ENCODE results near the gene NEK11. TPM values are rescaled to one million over a fixed set of nuclear protein-coding genes. Genes with fewer than 3 reads are reported as not detected.

The NEK11 gene
- total RNA-seq, 2 experiments from 2014 or later = 1.0 to 1.3 TPM

DNA sequence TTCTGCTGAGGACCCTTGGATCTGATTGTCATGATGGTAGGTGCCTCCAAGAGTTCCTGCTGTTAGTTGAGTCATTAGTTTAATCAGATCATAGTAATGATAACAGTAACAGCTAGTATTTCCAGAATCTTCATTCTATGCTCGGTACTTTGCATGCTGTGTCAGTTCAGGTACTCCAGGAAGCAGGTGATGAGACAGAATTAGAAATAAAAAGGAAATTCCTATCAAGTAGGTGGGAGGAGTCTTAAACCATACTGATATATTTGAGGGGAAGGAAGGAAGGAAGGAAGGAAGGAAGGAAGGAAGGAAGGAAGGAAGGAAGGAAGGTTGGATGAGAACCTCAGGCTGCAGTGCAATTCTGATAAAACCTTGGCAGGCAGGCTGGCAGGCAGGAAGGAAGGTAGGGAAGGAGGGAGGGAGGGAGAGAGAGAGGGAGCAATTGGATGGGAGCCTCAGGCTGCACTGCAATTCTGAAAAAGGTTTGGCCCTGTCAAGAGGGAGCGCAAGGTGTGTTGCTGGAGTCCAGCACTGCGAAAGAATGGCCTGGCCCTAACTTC is 206.1 kb downstream of the NEK11 start:
- no peaks in the 10 kb centered on the region for H3K9me3 Mint-ChIP-seq (ENCODE audit: low read depth)
- no peak overlapping the region for H3K4me3 Mint-ChIP-seq
- H3K27me3 Mint-ChIP-seq = no peaks in the 10 kb centered on the region
- no peaks in the 10 kb centered on the region for H3K4me1 Mint-ChIP-seq
- no peaks in the 10 kb centered on the region for H3K36me3 Mint-ChIP-seq (ENCODE audit: low read depth)
- ChIA-PET POLR2A (no interaction called here), CTCF (no interaction called here)
- no peak overlapping the region for H3K27ac Mint-ChIP-seq
- ATAC-seq (no peak), DNase-seq (no peak)
- intact Hi-C loops (cut with DNase I, micrococcal nuclease) = no loop called here

DNA sequence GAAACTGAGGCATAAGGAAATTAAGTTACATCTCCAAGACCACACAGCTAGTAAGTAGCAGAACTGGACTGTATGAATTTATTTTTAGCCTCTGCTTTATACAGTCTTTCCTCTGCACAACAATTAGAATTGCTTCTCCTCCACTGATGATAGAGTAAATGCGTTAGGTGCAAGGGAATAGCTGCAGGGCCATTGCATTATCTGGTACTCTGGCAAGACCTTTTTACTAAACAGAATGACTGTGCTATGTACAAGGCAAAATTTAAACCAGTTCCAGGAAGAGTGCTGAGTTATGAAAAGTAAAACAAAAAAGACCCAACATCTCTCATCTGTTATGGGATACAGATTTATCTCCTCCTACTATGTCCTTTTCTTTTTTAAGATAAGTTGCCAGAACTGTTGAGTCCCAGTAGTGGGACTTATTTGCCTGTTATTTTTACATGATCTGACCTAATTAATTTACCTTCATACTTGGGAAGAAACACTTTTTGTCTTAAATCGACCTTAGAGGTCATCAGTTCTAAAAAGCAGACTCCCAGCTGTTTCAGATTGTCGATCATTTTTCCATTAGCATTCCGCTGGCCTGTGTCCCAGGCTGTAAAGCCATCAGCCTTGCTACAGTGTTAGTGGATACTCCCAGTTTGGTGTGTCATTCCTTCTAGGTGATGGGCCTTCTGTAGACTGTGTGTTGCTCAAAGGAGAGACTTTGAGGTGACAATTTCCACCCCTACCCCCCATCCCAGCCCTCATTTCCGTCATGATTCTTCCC is 207.4 kb downstream of the NEK11 start:
- no peak for ATAC-seq
- ChIA-PET CTCF (no interaction called here), POLR2A (no interaction called here)
- Mint-ChIP-seq H3K27ac (no peak overlapping the region), H3K36me3 (ENCODE audit: low read depth) (no peaks in the 10 kb centered on the region), H3K4me1 (no peaks in the 10 kb centered on the region), H3K4me3 (no peak overlapping the region), H3K9me3 (ENCODE audit: low read depth) (no peaks in the 10 kb centered on the region), H3K27me3 (no peaks in the 10 kb centered on the region)
- DNase-seq = no peak
- intact Hi-C loops (cut with DNase I, micrococcal nuclease) = no loop called here

DNA sequence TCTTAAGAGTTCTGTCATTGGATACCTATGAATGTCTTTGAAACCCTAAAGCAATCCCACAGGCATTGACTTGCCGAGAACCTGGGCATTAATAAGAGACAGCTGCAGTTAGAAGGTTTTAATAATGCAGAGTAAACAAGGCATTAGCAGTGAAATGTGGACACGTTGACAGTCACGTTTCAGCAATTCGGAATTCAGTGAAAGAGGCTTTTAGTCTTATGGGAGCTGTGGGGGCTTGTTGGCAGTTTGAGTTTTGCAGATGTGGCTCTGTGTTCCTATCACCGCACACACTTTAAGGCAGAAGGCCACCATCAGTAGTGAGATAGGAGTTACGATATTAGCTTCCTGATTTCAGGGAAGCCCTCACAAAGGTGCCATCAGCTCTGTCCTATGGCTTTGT is 209.7 kb downstream of the NEK11 start:
- H3K27me3 Mint-ChIP-seq = no peaks in the 10 kb centered on the region
- POLR2A ChIA-PET = no interaction called here
- no peak overlapping the region for H3K4me3 Mint-ChIP-seq
- CTCF ChIA-PET = no interaction called here
- no peaks in the 10 kb centered on the region for H3K9me3 Mint-ChIP-seq (ENCODE audit: low read depth)
- DNase-seq (no peak), ATAC-seq (no peak)
- H3K4me1 Mint-ChIP-seq = no peaks in the 10 kb centered on the region
- intact Hi-C loops (cut with DNase I, micrococcal nuclease) = no loop called here
- H3K27ac Mint-ChIP-seq = no peak overlapping the region
- no peaks in the 10 kb centered on the region for H3K36me3 Mint-ChIP-seq (ENCODE audit: low read depth)

DNA sequence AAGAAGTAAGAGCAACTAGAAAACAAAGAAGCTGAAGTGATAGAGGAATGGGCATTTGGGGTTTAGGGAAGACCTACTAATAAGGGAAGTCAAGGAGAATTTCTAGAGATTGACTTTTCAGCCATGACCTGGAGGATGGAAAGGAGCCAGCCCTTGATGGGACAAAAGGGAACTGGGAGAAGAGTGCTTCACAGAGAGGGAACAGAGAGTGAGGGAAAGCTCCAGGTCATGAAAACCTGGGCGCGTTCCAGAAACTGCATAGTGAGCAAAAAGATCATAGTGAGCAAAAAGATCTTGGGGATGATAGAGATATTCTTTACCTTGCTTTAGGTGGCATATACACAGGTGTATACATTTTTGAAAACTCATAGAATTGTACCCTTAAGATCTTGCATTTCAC is 211.8 kb downstream of the NEK11 start:
- Mint-ChIP-seq H3K27ac (no peak overlapping the region), H3K27me3 (no peaks in the 10 kb centered on the region), H3K4me1 (no peaks in the 10 kb centered on the region), H3K9me3 (ENCODE audit: low read depth) (no peaks in the 10 kb centered on the region), H3K36me3 (ENCODE audit: low read depth) (no peaks in the 10 kb centered on the region), H3K4me3 (no peak overlapping the region)
- ATAC-seq (no peak), DNase-seq (no peak)
- ChIA-PET CTCF (no interaction called here), POLR2A (no interaction called here)
- intact Hi-C loops (cut with DNase I, micrococcal nuclease) = no loop called here

DNA sequence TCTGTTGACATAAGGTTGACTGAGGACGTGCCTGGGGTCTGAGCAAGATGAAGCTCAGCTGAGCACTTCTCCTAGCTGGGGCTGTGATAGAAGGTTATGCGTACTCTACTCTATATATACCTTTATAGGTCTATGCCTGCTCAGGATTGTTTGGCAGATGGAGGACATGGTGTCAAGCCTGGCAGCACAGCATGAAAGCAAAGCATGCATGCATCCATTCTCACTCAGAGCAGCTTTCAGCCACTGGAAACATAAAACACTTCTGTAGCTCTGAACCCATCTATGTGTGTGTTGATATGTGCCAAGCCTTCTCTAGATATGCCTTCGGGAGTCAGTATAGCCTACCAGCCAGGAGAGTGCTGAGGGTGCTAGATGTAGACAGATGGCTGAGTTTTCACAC is 212.6 kb downstream of the NEK11 start:
- H3K36me3 Mint-ChIP-seq (ENCODE audit: low read depth) = no peaks in the 10 kb centered on the region
- H3K9me3 Mint-ChIP-seq (ENCODE audit: low read depth) = no peaks in the 10 kb centered on the region
- no peak overlapping the region for H3K27ac Mint-ChIP-seq
- ChIA-PET POLR2A (no interaction called here), CTCF (no interaction called here)
- no peaks in the 10 kb centered on the region for H3K4me1 Mint-ChIP-seq
- DNase-seq (no peak), ATAC-seq (no peak)
- intact Hi-C loops (cut with DNase I, micrococcal nuclease) = no loop called here
- H3K4me3 Mint-ChIP-seq = no peak overlapping the region
- no peaks in the 10 kb centered on the region for H3K27me3 Mint-ChIP-seq

DNA sequence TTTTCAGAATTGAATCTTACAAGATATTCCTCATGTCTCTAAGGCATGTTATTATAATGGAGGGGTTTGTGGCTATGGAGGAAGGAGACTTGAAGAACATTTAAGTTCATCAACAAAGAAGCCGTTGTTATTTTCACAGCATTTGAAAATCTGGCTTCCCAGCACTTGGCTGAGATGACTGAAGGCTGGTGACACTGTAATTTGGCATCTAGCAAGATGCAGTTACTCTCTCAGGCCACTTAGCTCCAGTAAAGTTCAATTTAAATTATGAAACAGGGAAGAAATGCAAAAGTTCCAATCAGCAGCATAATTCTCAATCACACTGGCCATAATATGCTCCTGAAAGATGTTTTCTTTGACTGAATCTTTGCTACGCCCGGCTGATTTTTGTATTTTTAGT is 215.5 kb downstream of the NEK11 start:
- H3K9me3 Mint-ChIP-seq (ENCODE audit: low read depth) = no peaks in the 10 kb centered on the region
- H3K36me3 Mint-ChIP-seq (ENCODE audit: low read depth) = no peaks in the 10 kb centered on the region
- H3K27me3 Mint-ChIP-seq = no peaks in the 10 kb centered on the region
- intact Hi-C loops (cut with DNase I, micrococcal nuclease) = no loop called here
- H3K4me3 Mint-ChIP-seq = no peak overlapping the region
- DNase-seq = no peak
- no peaks in the 10 kb centered on the region for H3K4me1 Mint-ChIP-seq
- H3K27ac Mint-ChIP-seq = no peak overlapping the region
- no peak for ATAC-seq
- ChIA-PET POLR2A (no interaction called here), CTCF (no interaction called here)

DNA sequence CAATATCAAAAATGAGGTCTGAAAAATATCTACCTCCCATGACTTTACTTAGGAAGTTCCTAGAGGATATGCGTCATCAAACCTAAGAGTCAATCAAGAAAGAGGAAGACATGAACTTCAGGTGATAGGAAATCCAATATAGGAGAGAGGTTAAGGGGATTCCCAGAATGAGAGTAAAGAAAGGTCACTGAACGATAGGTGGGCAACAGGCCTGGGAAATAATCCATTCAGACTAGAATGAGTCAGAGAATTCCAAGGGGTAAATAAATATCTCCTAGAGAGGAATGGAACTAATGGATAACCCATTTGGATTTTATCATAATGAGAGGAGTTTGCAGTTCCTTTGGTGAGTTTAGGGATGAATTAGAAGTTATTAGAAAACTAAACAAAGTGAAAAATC is 223.8 kb downstream of the NEK11 start:
- Mint-ChIP-seq H3K9me3 (ENCODE audit: low read depth) (peaks cover 6% of the 10 kb centered on the region), H3K4me1 (no peaks in the 10 kb centered on the region), H3K27me3 (peaks cover 2% of the 10 kb centered on the region), H3K4me3 (no peak overlapping the region), H3K36me3 (ENCODE audit: low read depth) (no peaks in the 10 kb centered on the region), H3K27ac (no peak overlapping the region)
- POLR2A ChIA-PET = no interaction called here
- no peak for ATAC-seq
- CTCF ChIA-PET = no interaction called here
- DNase-seq = no peak
- intact Hi-C loops (cut with DNase I, micrococcal nuclease) = no loop called here

DNA sequence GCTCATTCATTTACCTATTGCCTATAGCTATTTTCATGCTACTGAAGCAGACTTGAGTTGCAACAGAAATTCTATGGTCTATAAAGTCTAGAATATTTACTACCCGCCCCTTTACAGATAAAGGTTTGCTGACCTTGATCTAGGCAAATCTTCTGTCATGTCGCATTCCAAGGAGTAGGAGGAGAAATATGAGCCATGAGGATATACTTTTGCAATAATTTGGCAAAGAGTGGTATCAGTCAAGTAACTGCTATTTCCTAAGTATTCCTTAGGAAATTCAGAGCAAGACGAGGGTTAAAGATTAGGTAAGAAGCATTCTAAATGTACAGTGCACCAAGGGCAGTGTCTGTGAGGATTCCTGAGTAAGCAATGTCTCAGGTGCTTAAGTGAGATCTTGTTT is 233.8 kb downstream of the NEK11 start:
- no peaks in the 10 kb centered on the region for H3K4me1 Mint-ChIP-seq
- POLR2A ChIA-PET = no interaction called here
- ATAC-seq (no peak), DNase-seq (no peak)
- H3K36me3 Mint-ChIP-seq (ENCODE audit: low read depth) = no peaks in the 10 kb centered on the region
- H3K27me3 Mint-ChIP-seq = no peaks in the 10 kb centered on the region
- H3K4me3 Mint-ChIP-seq = no peak overlapping the region
- no peak overlapping the region for H3K27ac Mint-ChIP-seq
- CTCF ChIA-PET = no interaction called here
- peaks cover 3% of the 10 kb centered on the region for H3K9me3 Mint-ChIP-seq (ENCODE audit: low read depth)
- intact Hi-C loops (cut with DNase I, micrococcal nuclease) = no loop called here

DNA sequence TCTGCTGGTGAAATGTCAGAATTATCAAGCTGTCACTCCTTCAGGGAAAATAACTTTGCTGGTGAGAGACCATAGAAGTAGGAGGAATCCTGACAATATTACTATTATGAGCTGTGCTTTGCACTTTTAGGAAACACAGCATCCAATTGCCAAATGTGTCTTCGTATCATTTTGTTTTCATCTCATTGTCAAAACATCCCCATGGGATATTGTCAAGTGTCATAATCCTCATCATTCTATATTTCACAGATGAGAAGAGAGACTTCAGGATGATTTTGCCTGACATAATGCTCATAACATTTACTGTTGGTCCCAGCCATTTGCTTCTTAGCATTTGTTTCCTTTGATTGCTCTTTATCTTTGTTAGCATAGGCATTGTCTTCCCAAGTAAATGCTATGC is 234.4 kb downstream of the NEK11 start:
- Mint-ChIP-seq H3K27me3 (no peaks in the 10 kb centered on the region), H3K36me3 (ENCODE audit: low read depth) (no peaks in the 10 kb centered on the region), H3K9me3 (ENCODE audit: low read depth) (peaks cover 5% of the 10 kb centered on the region), H3K27ac (no peak overlapping the region), H3K4me3 (no peak overlapping the region), H3K4me1 (no peaks in the 10 kb centered on the region)
- ChIA-PET CTCF (no interaction called here), POLR2A (no interaction called here)
- intact Hi-C loops (cut with DNase I, micrococcal nuclease) = no loop called here
- no peak for ATAC-seq
- no peak for DNase-seq

DNA sequence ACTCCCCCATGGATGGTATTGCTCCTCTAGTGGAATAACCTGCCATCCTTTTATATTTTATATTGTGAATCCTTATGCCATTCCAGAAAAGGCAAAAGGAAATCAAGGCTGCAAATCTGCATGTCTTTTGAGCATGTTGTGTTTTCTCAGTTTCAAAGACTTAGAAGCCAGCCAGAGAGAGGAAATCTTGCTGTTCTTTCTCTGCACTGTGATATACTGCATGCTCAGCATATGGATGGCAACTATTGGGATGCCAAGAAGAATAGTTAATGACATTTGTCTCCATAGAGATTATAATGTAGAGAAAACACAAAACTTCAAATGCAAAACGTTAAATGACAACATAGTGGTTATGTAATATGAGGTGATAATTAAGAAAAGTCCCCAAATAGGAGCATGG is 248.9 kb downstream of the NEK11 start:
- no peaks in the 10 kb centered on the region for H3K27me3 Mint-ChIP-seq
- no peaks in the 10 kb centered on the region for H3K36me3 Mint-ChIP-seq (ENCODE audit: low read depth)
- H3K4me3 Mint-ChIP-seq = no peak overlapping the region
- no peaks in the 10 kb centered on the region for H3K9me3 Mint-ChIP-seq (ENCODE audit: low read depth)
- ATAC-seq (no peak), DNase-seq (no peak)
- ChIA-PET CTCF (no interaction called here), POLR2A (no interaction called here)
- intact Hi-C loops (cut with DNase I, micrococcal nuclease) = no loop called here
- H3K4me1 Mint-ChIP-seq = no peaks in the 10 kb centered on the region
- no peak overlapping the region for H3K27ac Mint-ChIP-seq

DNA sequence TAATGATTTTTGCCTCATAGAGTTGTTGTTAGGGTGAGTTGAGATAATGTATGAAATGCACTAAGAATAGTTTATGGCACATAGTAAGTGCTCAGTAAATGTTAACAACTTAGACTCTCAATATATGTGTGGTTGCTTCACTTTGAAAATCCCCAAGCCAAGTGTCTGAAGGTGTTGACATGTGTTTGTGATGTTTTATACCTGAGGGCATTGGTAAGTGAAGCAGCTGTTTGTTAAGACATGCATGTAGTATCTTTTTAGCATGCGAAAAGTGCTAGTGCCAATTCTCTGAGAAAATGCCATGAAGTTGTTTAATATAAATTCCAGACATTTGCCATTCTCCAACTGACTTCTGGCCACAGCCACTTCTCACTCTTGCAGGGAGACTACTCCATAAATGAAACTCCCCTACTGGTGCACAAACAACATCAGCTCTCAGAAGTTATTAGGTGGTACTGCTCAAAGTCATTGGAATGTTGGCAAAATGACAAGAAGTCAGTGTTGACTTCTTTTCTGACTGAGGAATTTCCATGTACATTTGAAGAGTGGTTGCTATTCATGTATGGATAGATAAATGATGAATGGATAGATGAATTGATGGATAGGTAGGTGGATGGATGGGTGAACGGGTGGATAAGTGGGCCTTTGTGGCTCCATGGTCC is 251.3 kb downstream of the NEK11 start:
- intact Hi-C loops (cut with DNase I, micrococcal nuclease) = no loop called here
- Mint-ChIP-seq H3K4me1 (no peaks in the 10 kb centered on the region), H3K4me3 (no peak overlapping the region), H3K27ac (no peak overlapping the region), H3K36me3 (ENCODE audit: low read depth) (no peaks in the 10 kb centered on the region), H3K9me3 (ENCODE audit: low read depth) (no peaks in the 10 kb centered on the region), H3K27me3 (no peaks in the 10 kb centered on the region)
- ATAC-seq (no peak), DNase-seq (no peak)
- CTCF ChIA-PET = no interaction called here
- POLR2A ChIA-PET = no interaction called here

DNA sequence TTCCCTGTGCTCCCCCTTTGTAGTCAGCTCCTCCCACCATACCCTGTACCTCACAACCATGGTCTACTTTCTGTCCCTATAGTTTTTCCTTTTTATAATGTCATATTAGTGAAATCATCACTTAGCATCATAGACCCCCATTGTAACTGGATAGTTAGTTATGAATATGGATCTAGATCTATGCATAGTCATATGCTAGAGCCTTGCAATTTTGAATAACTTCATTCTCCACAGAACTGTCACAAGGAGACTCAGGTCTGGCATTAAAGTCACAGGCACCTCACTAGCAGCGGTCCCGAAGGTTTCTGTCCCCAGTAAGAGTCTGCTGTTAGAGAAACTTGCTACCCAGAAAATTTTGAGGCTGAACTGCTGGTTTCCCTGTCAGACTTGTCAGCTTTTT is 252.9 kb downstream of the NEK11 start:
- no peak overlapping the region for H3K27ac Mint-ChIP-seq
- no peaks in the 10 kb centered on the region for H3K9me3 Mint-ChIP-seq (ENCODE audit: low read depth)
- ChIA-PET CTCF (no interaction called here), POLR2A (interaction anchor here (0.6 kb wide), 1 partner anchor 118 kb away, joined by 5 read pairs; no protein-coding TSS in a partner anchor)
- no peaks in the 10 kb centered on the region for H3K36me3 Mint-ChIP-seq (ENCODE audit: low read depth)
- ATAC-seq = no peak
- H3K4me1 Mint-ChIP-seq = no peaks in the 10 kb centered on the region
- intact Hi-C loops (cut with DNase I, micrococcal nuclease) = no loop called here
- no peak overlapping the region for H3K4me3 Mint-ChIP-seq
- no peaks in the 10 kb centered on the region for H3K27me3 Mint-ChIP-seq
- DNase-seq = no peak

Measured in activated CD4-positive, alpha-beta T cell treated with anti-CD3 and anti-CD28 coated beads for 36 hours (primary cell).